Measurements from ENCODE around the gene PMEPA1. TPM values are rescaled to one million over a fixed set of nuclear protein-coding genes. Genes with fewer than 3 reads are reported as not detected.
A peak's percentile ranks its signal among the peaks of the same experiment; 100 is the strongest.

PMEPA1 gene
- total RNA-seq, 2 experiments from 2014 or later: 15.7 to 18.0 TPM

DNA sequence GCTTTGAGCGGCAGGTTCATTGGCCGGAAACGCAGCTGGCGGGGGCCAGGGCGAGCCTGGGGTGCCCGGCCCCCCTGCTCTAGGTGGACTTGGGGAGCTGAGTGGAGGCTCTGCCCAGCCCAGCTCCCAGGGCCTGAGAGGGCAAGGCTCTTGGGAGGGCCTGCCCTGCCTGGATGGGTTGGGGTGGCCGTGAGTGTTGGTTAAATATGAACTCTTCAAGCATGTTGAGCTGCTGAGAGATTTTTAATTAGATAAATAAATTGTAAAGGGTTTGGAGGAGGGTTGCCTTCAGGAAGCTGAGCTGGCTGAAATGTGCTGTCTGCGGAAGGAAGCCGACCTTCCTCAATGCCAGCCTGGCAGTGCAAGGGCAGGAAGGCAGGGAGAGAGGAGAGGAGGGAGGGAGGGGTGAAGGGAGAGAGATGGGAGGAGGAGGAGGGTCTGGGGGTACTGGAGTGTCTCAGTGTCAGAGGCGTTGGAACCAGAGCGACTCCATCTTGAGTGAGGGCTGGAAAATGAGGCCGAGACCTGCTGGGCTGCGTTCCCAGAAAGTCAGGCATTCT, 39.4 kb upstream of the PMEPA1 start:
- peaks cover 9 to 17% of the 10 kb centered on the region in 2 experiments for H3K27me3 ChIP-seq (ENCODE audit: control insufficient read depth in 1 of 2, insufficient read depth in 2 of 2, low read length in 2 of 2)
- intact Hi-C loops (cut with DNase I, micrococcal nuclease): no loop called here
- no peak overlapping the region for H3K27ac ChIP-seq (ENCODE audit: low read depth in 1 of 2, low read length in 2 of 2)
- Mint-ChIP-seq H3K9me3 (no peaks in the 10 kb centered on the region), H3K4me3 (peak overlapping the region; percentile 62), H3K27ac (peak overlapping the region; percentile 2), H3K27me3 (peaks cover 33% of the 10 kb centered on the region), H3K36me3 (ENCODE audit: low read depth) (no peaks in the 10 kb centered on the region), H3K4me1 (ENCODE audit: low read depth) (peaks cover 9% of the 10 kb centered on the region)
- peaks cover 0 to 18% of the 10 kb centered on the region in 2 experiments for H3K9me3 ChIP-seq (ENCODE audit: control insufficient read depth in 1 of 2, insufficient read depth in 1 of 2, low read length in 2 of 2)
- H3K4me1 ChIP-seq (ENCODE audit: insufficient read depth, low read length): peaks cover 11% of the 10 kb centered on the region
- H3K36me3 ChIP-seq (ENCODE audit: insufficient read depth, low read length): no peaks in the 10 kb centered on the region
- H3K4me3 ChIP-seq (ENCODE audit: low read length): peak overlapping the region; percentile 37
- no peak for ATAC-seq (ENCODE audit: poor library complexity)
- POLR2A ChIA-PET: no interaction called here
- TF ChIP-seq CTCF (IDR thresholded peaks at IDR 0.05): no peak
- no peak for DNase-seq
- CTCF ChIA-PET: no interaction called here

- CTCF ChIA-PET: no interaction called here
Measured at GRCh38 chr20:57748601-57749130, 38.9 kb upstream of the PMEPA1 start.

GRCh38 chr20:57747861-57748481, 38.2 kb upstream of the PMEPA1 start:
- H3K27me3 Mint-ChIP-seq: peaks cover 28% of the 10 kb centered on the region
- peaks cover 9% of the 10 kb centered on the region for H3K4me1 Mint-ChIP-seq (ENCODE audit: low read depth)
- no peak for DNase-seq
- no peak for ATAC-seq (ENCODE audit: poor library complexity)
- H3K36me3 Mint-ChIP-seq (ENCODE audit: low read depth): no peaks in the 10 kb centered on the region
- H3K4me3 Mint-ChIP-seq: no peak overlapping the region
- Histone ChIP-seq H3K36me3 (ENCODE audit: insufficient read depth, low read length) (no peaks in the 10 kb centered on the region), H3K4me1 (ENCODE audit: insufficient read depth, low read length) (peaks cover 11% of the 10 kb centered on the region), H3K4me3 (ENCODE audit: low read length) (no peak overlapping the region), H3K27ac (ENCODE audit: low read depth in 1 of 2, low read length in 2 of 2) (no peak overlapping the region), H3K27me3 (ENCODE audit: control insufficient read depth in 1 of 2, insufficient read depth in 2 of 2, low read length in 2 of 2) (peaks cover 4 to 12% of the 10 kb centered on the region in 2 experiments), H3K9me3 (ENCODE audit: control insufficient read depth in 1 of 2, insufficient read depth in 1 of 2, low read length in 2 of 2) (peaks cover 0 to 18% of the 10 kb centered on the region in 2 experiments)
- intact Hi-C loops (cut with DNase I, micrococcal nuclease): no loop called here
- POLR2A ChIA-PET: no interaction called here
- no peak overlapping the region for H3K27ac Mint-ChIP-seq
- no peak for TF ChIP-seq CTCF (IDR thresholded peaks at IDR 0.05)
- no peaks in the 10 kb centered on the region for H3K9me3 Mint-ChIP-seq
- CTCF ChIA-PET: no interaction called here

More at GRCh38 chr20:57748601-57749130, 38.9 kb upstream of the PMEPA1 start:
- no peaks in the 10 kb centered on the region for H3K9me3 Mint-ChIP-seq
- peak; percentile 89 for ATAC-seq (ENCODE audit: poor library complexity)
- Histone ChIP-seq H3K36me3 (ENCODE audit: insufficient read depth, low read length) (no peaks in the 10 kb centered on the region), H3K27me3 (ENCODE audit: control insufficient read depth in 1 of 2, insufficient read depth in 2 of 2, low read length in 2 of 2) (peaks cover 7 to 14% of the 10 kb centered on the region in 2 experiments), H3K4me1 (ENCODE audit: insufficient read depth, low read length) (peaks cover 11% of the 10 kb centered on the region), H3K9me3 (ENCODE audit: control insufficient read depth in 1 of 2, insufficient read depth in 1 of 2, low read length in 2 of 2) (peaks cover 0 to 18% of the 10 kb centered on the region in 2 experiments), H3K4me3 (ENCODE audit: low read length) (peak overlapping the region; percentile 37), H3K27ac (ENCODE audit: low read depth in 1 of 2, low read length in 2 of 2) (no peak overlapping the region)
- H3K4me1 Mint-ChIP-seq (ENCODE audit: low read depth): peaks cover 9% of the 10 kb centered on the region
- POLR2A ChIA-PET: no interaction called here
- peak; percentile 18 to 84 (median 45) for DNase-seq
- intact Hi-C loops (cut with DNase I, micrococcal nuclease): no loop called here
- peak overlapping the region; percentile 62 for H3K4me3 Mint-ChIP-seq
- peak overlapping the region; percentile 2 for H3K27ac Mint-ChIP-seq
- H3K36me3 Mint-ChIP-seq (ENCODE audit: low read depth): no peaks in the 10 kb centered on the region
- no peak for TF ChIP-seq CTCF (IDR thresholded peaks at IDR 0.05)
- H3K27me3 Mint-ChIP-seq: peaks cover 33% of the 10 kb centered on the region

Measured in CD4-positive, alpha-beta T cell (primary cell).